Activated CD8-positive, alpha-beta T cell treated with anti-CD3 and anti-CD28 coated beads for 36 hours (primary cell): ENCODE measurements around the gene INPP5A. TPM values are rescaled to one million over a fixed set of nuclear protein-coding genes. Genes with fewer than 3 reads are reported as not detected.

Source experiments
- ATAC-seq: fragments of 200-7000 bp; cut with Tn5 transposase; one replicate; pipeline ENCODE4 v1.10.0; 2021; ENCODE audit warnings: mild to moderate bottlenecking, moderate library complexity
- CTCF ChIA-PET: fragments of 350-600 bp; sonication (Branson Sonifier 250); formaldehyde crosslinking; loops from one replicate; lab custom pipeline; 2021; ENCODE audit warnings: antibody characterized with exemption; lab: Charles Lee
- POLR2A ChIA-PET: fragments of 350-600 bp; sonication (Branson Sonifier 250); formaldehyde crosslinking; loops from one replicate; lab custom pipeline; 2021; ENCODE audit warnings: antibody characterized with exemption; lab: Charles Lee
- DNase-seq: peaks from one replicate; pipeline ENCODE4 v3.0.0-alpha.2; 2020
- H3K27ac Mint-ChIP-seq: one replicate; pipeline ENCODE4 v1.8.0; 2021; ENCODE audit warnings: mild to moderate bottlenecking, mixed read lengths
- H3K27me3 Mint-ChIP-seq: one replicate; pipeline ENCODE4 v1.8.0; 2021; ENCODE audit warnings: mixed read lengths
- H3K36me3 Mint-ChIP-seq: one replicate; pipeline ENCODE4 v1.8.0; 2021; ENCODE audit warnings: low read depth, mixed read lengths
- H3K4me1 Mint-ChIP-seq: one replicate; pipeline ENCODE4 v1.8.0; 2021; ENCODE audit warnings: low read depth, mixed read lengths
- H3K4me3 Mint-ChIP-seq: one replicate; pipeline ENCODE4 v1.8.0; 2021; ENCODE audit warnings: mild to moderate bottlenecking, moderate library complexity, mixed read lengths
- H3K9me3 Mint-ChIP-seq: one replicate; pipeline ENCODE4 v1.8.0; 2021; ENCODE audit warnings: mixed read lengths
- intact Hi-C: fragments of 100-400 bp; cut with micrococcal nuclease; formaldehyde crosslinking; loops from one replicate; pipeline ENCODE4 v1.10.0; 2022
- total RNA-seq, 2 experiments: library from RNA; stranded (reverse); gene quantifications; one replicate each; pipeline ENCODE4 v1.2.3, GENCODE V29; 2021
- TF ChIP-seq, protein P1 (sequence below): fragments of 200-600 bp; IDR thresholded peaks from one replicate; pipeline ENCODE4 v1.8.0; 2022; ENCODE audit warnings: antibody characterized with exemption, mild to moderate bottlenecking

The INPP5A gene
- total RNA-seq, 2 experiments from 2014 or later, result 9.6 to 10.4 TPM

DNA sequence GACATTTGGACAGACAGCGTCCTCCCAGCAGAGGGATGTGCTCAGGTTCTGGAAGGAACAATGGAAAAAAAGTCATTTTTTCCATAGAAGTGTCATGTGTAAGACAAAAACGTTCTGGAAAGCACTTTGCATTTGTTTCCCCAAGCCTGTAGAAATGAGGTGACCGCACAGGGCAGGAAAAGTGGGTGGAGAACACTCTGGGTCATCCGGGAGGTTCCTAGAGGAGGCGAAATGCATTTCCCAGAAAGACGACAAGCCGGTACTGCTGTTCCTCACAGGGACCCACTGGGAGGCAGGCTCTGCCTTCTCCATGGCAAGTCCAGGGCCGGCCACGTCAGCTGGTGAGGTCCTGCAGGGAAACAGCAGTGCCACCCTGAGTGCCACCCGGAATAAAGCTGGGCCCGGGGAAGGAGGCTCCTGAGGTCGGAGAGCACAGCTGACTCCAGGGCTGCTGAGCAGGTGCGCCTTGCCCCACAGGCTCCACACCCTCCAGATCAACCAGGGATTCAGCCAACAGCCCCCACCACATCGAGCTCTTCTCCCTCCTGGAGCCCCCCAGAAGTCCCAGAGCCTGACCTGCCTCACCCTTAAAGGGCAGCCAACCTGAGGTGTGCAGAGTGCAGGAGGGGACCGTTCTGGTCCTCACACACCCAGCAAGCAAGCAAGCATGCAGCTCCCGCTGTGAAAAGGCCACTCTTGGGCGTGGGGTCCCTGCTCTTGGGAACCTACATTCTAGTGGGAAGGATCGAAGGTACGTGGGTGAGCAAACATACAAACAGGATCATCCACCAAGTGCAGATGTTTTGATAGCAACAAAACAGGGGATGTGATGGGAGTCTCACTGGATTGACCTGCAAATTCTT lies 28.8 kb upstream of the INPP5A start:
- H3K36me3 Mint-ChIP-seq, result no peaks in the 10 kb centered on the region
- no peak overlapping the region for H3K27ac Mint-ChIP-seq
- CTCF ChIA-PET, result no interaction called here
- H3K9me3 Mint-ChIP-seq, result peaks cover 3% of the 10 kb centered on the region
- POLR2A ChIA-PET, result no interaction called here
- no peak for DNase-seq
- no peak for ATAC-seq
- intact Hi-C loops, result no loop called here
- TF ChIP-seq, protein P1, sequence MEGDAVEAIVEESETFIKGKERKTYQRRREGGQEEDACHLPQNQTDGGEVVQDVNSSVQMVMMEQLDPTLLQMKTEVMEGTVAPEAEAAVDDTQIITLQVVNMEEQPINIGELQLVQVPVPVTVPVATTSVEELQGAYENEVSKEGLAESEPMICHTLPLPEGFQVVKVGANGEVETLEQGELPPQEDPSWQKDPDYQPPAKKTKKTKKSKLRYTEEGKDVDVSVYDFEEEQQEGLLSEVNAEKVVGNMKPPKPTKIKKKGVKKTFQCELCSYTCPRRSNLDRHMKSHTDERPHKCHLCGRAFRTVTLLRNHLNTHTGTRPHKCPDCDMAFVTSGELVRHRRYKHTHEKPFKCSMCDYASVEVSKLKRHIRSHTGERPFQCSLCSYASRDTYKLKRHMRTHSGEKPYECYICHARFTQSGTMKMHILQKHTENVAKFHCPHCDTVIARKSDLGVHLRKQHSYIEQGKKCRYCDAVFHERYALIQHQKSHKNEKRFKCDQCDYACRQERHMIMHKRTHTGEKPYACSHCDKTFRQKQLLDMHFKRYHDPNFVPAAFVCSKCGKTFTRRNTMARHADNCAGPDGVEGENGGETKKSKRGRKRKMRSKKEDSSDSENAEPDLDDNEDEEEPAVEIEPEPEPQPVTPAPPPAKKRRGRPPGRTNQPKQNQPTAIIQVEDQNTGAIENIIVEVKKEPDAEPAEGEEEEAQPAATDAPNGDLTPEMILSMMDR, result no peak
- H3K27me3 Mint-ChIP-seq, result no peaks in the 10 kb centered on the region
- H3K4me1 Mint-ChIP-seq, result no peaks in the 10 kb centered on the region
- no peak overlapping the region for H3K4me3 Mint-ChIP-seq

DNA sequence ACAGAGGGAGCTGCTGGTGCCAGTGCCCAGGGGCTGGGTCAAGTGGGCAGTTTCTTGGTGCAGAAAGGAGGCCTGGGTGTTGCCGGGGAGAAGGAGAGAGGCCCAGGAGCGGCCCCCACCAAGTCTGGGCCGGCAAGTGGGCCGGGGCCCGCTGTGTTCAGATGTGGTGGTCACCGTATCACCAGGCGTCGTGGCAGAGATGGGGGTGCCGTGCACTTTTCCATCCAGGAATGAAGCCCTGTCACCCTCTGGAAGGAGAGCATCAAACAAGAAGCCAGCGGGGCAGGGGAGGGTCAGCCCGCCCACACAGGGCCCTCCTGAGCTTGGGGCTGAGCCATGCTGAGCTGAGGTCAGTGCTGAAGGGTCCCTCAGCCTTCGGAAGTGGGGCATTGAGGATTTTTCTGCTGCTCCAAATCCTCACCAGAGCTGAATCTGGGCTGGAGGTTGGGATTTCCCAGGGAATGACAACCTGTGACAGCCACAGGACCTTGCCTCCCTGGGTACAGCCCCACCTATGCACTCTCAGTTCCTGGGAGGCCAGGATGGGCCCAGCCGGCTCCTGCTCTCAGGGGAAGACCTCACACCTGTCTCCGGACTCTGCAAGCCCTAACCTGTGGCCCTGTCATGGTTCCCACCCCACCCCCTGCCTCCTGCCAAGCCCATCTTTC lies 27.9 kb upstream of the INPP5A start:
- DNase-seq, result no peak
- H3K9me3 Mint-ChIP-seq, result peaks cover 3% of the 10 kb centered on the region
- H3K27me3 Mint-ChIP-seq, result no peaks in the 10 kb centered on the region
- ChIA-PET POLR2A (no interaction called here), CTCF (no interaction called here)
- H3K4me3 Mint-ChIP-seq, result no peak overlapping the region
- TF ChIP-seq, protein P1, result no peak
- H3K36me3 Mint-ChIP-seq, result no peaks in the 10 kb centered on the region
- intact Hi-C loops, result no loop called here
- H3K27ac Mint-ChIP-seq, result no peak overlapping the region
- H3K4me1 Mint-ChIP-seq, result no peaks in the 10 kb centered on the region
- ATAC-seq, result no peak

DNA sequence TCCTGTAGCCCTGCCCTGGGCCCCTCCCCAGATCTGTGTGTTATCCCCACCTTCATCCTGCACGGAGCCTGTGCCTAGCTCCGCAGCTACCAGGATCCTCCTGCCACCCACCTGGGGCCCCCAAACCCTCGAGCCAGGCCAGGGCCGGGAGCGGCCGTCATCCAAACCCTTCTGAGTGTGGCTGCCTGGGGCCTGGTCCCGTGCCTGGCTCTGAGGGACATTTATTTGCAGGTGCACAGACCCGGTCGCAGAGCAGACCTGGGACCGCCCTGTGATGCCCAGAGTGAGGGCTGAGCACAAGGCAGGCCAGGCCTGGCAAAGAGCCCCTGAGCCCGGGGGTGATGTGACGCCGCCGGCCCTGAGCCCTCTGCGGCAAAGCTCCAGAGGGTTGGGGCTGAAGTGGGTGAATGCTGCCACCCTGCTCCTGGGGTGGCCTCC lies 27.4 kb upstream of the INPP5A start:
- Mint-ChIP-seq H3K4me1 (no peaks in the 10 kb centered on the region), H3K27ac (no peak overlapping the region), H3K36me3 (no peaks in the 10 kb centered on the region), H3K4me3 (no peak overlapping the region), H3K27me3 (no peaks in the 10 kb centered on the region), H3K9me3 (peaks cover 3% of the 10 kb centered on the region)
- TF ChIP-seq, protein P1, result no peak
- POLR2A ChIA-PET, result no interaction called here
- intact Hi-C loops, result no loop called here
- no peak for ATAC-seq
- no peak for DNase-seq
- CTCF ChIA-PET, result no interaction called here

DNA sequence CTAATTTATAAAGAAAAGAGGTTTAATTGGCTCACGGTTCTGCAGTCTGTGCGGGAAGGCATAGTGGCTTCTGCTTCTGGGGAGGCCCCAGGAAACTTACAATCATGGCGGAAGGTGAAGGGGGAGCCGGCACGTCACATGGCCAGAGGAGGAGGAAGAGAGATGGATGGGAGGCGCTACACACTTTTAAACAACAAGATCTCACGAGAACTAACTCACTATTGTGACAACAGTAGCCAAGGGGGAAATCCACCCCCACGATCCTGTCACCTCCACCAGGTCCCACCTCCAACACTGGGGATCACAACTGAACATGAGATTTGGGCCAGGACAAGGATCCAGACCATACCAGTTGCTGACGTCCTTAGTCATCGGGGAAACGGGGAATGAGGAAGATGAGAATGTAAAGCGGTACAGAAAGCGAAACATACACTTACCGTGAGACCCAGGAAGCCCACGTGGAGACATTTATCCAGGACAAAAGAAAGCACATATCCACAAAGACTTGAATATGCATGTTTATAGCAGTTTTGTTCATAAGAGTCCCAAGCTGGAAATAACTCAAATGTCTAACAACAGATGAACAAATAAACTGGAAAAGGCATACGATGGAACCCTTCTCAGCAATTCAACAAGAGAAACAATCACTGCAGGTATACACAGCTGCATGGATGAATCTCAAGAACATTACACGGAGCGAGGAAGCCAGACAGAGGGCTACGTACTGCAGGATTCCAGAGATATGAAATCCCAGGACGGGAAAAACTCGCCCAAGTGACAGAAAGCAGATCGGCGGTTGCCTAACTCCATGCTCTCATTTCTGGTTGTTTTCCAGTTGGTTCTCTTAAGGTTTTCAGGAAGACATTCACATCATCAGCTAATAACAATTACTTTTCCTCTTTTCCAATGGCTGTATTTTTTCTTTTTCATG lies 26.2 kb upstream of the INPP5A start:
- TF ChIP-seq, protein P1, result no peak
- Mint-ChIP-seq H3K27me3 (no peaks in the 10 kb centered on the region), H3K27ac (no peak overlapping the region), H3K9me3 (peaks cover 3% of the 10 kb centered on the region), H3K4me1 (no peaks in the 10 kb centered on the region), H3K36me3 (no peaks in the 10 kb centered on the region), H3K4me3 (no peak overlapping the region)
- no peak for ATAC-seq
- POLR2A ChIA-PET, result no interaction called here
- intact Hi-C loops, result no loop called here
- CTCF ChIA-PET, result interaction anchor here (0.9 kb wide), 1 partner anchor 19 kb away, joined by 3 read pairs; no protein-coding TSS in a partner anchor
- no peak for DNase-seq
